Gastrocnemius medialis (tissue), 4 donors: Measurements from ENCODE around the gene GDI1.

Experiments
- CTCF ChIP-seq, 5 experiments: fragments of 450-650 bp in 3 of 5; fragments of 200-600 bp in 2 of 5; sonication (generic) in 2 of 5; IDR thresholded peaks in 4 of 5; conservative IDR thresholded peaks in 1 of 5; 1 replicate in 4 of 5; 2 replicates in 1 of 5; pipeline ENCODE4 v1.5.1; 2016 to 2019; ENCODE audit warnings: antibody characterized with exemption in 5 of 5, mild to moderate bottlenecking in 3 of 5, moderate library complexity in 3 of 5
- POLR2A ChIP-seq, 2 donors: fragments of 450-650 bp; IDR thresholded peaks; one replicate each; pipeline ENCODE4 v1.6.1; 2017; ENCODE audit warnings: antibody characterized with exemption in 2 of 2, mild to moderate bottlenecking in 2 of 2, moderate library complexity in 2 of 2

- TF ChIP-seq CTCF (IDR thresholded peaks at IDR 0.05 in 4 of 5, conservative IDR thresholded peaks at IDR 0.05 in 1 of 5) = no peak
- no peak for TF ChIP-seq POLR2A (IDR thresholded peaks at IDR 0.05)
These were observed 36.0 kb downstream of the GDI1 start for GRCh38 chrX:154472685-154473632.
